KMS-11 (cell line): ENCODE data around the gene ITGBL1.

Experiments used
- H2AFZ ChIP-seq: fragments of 200-600 bp; sonication (generic); 2 replicates; pipeline ENCODE4 v1.6.1; 2016; ENCODE audit warnings: antibody characterized with exemption, mixed run types, low read depth
- H3K27ac ChIP-seq: fragments of 200-600 bp; sonication (generic); 2 replicates; pipeline ENCODE4 v1.6.1; 2016; ENCODE audit warnings: mild to moderate bottlenecking, mixed run types
- H3K27me3 ChIP-seq: fragments of 200-600 bp; sonication (generic); 2 replicates; pipeline ENCODE4 v1.6.1; 2017; ENCODE audit warnings: mild to moderate bottlenecking, low read depth, mixed run types, moderate library complexity; ENCODE audit not compliant: insufficient read depth
- H3K36me3 ChIP-seq: fragments of 200-600 bp; sonication (generic); 2 replicates; pipeline ENCODE4 v1.6.1; 2017; ENCODE audit warnings: mild to moderate bottlenecking, mixed run types; ENCODE audit not compliant: insufficient read depth
- H3K4me1 ChIP-seq: fragments of 200-600 bp; sonication (generic); 2 replicates; pipeline ENCODE4 v1.6.1; 2016; ENCODE audit warnings: mild to moderate bottlenecking, low read depth, mixed run types; ENCODE audit not compliant: poor library complexity, severe bottlenecking
- H3K4me2 ChIP-seq: fragments of 200-600 bp; sonication (generic); 2 replicates; pipeline ENCODE4 v1.7.0; 2016; ENCODE audit warnings: mild to moderate bottlenecking, mixed run types
- H3K4me3 ChIP-seq: fragments of 200-600 bp; sonication (generic); IDR thresholded peaks from 2 replicates; pipeline ENCODE4 v1.6.1; 2017; ENCODE audit warnings: low read depth, low read length, mixed read lengths; ENCODE audit not compliant: insufficient read depth
- H3K79me2 ChIP-seq: fragments of 200-600 bp; sonication (generic); 2 replicates; pipeline ENCODE4 v1.6.1; 2016; ENCODE audit warnings: low read depth, mixed run types; ENCODE audit not compliant: insufficient read depth
- H3K9ac ChIP-seq: fragments of 200-600 bp; sonication (generic); 2 replicates; pipeline ENCODE4 v1.6.1; 2016; ENCODE audit warnings: mild to moderate bottlenecking, mixed run types
- H4K20me1 ChIP-seq: fragments of 200-600 bp; sonication (generic); 2 replicates; pipeline ENCODE4 v1.6.1; 2016; ENCODE audit warnings: mild to moderate bottlenecking, mixed run types; ENCODE audit not compliant: insufficient read depth
- CTCF ChIP-seq: fragments of 200-600 bp; sonication (generic); conservative IDR thresholded peaks from 2 replicates; pipeline ENCODE4 v1.6.1; 2017; ENCODE audit warnings: low read depth, mild to moderate bottlenecking, antibody characterized with exemption, low read length, moderate library complexity, mixed read lengths

Gene ITGBL1

GRCh38 chr13:101425623-101426022, 26.9 kb upstream of the ITGBL1 start:
- Histone ChIP-seq H3K79me2 (no peaks in the 10 kb centered on the region), H3K4me3 (no peak overlapping the region), H3K27me3 (no peaks in the 10 kb centered on the region), H2AFZ (no peak overlapping the region), H3K9ac (no peak overlapping the region), H4K20me1 (no peaks in the 10 kb centered on the region), H3K36me3 (no peaks in the 10 kb centered on the region), H3K27ac (no peak overlapping the region), H3K4me1 (no peaks in the 10 kb centered on the region), H3K4me2 (no peak overlapping the region)
- TF ChIP-seq CTCF: no peak

GRCh38 chr13:101429733-101430132, 22.7 kb upstream of the ITGBL1 start:
- H3K4me1 ChIP-seq: no peaks in the 10 kb centered on the region

GRCh38 chr13:101433895-101434294, 18.6 kb upstream of the ITGBL1 start:
- H3K4me2 ChIP-seq: no peak overlapping the region
- H3K9ac ChIP-seq: no peak overlapping the region
- no peak overlapping the region for H2AFZ ChIP-seq

More at GRCh38 chr13:101429733-101430132, 22.7 kb upstream of the ITGBL1 start:
- Histone ChIP-seq H3K79me2 (no peaks in the 10 kb centered on the region), H3K36me3 (no peaks in the 10 kb centered on the region), H3K4me2 (no peak overlapping the region), H3K27me3 (no peaks in the 10 kb centered on the region), H3K27ac (no peak overlapping the region), H2AFZ (no peak overlapping the region), H3K9ac (no peak overlapping the region), H4K20me1 (no peaks in the 10 kb centered on the region), H3K4me3 (no peak overlapping the region)
- TF ChIP-seq CTCF: no peak

GRCh38 chr13:101434486-101434885, 18.0 kb upstream of the ITGBL1 start:
- no peak for TF ChIP-seq CTCF
- H3K27me3 ChIP-seq: no peaks in the 10 kb centered on the region
- no peaks in the 10 kb centered on the region for H4K20me1 ChIP-seq
- H3K4me2 ChIP-seq: no peak overlapping the region
- H3K79me2 ChIP-seq: no peaks in the 10 kb centered on the region
- no peak overlapping the region for H2AFZ ChIP-seq
- no peak overlapping the region for H3K27ac ChIP-seq
- no peaks in the 10 kb centered on the region for H3K4me1 ChIP-seq
- no peak overlapping the region for H3K9ac ChIP-seq
- H3K4me3 ChIP-seq: no peak overlapping the region
- H3K36me3 ChIP-seq: no peaks in the 10 kb centered on the region

More at GRCh38 chr13:101433895-101434294, 18.6 kb upstream of the ITGBL1 start:
- no peak overlapping the region for H3K4me3 ChIP-seq
- no peaks in the 10 kb centered on the region for H3K36me3 ChIP-seq
- H3K79me2 ChIP-seq: no peaks in the 10 kb centered on the region
- TF ChIP-seq CTCF: no peak
- H3K4me1 ChIP-seq: no peaks in the 10 kb centered on the region
- H3K27ac ChIP-seq: no peak overlapping the region
- H4K20me1 ChIP-seq: no peaks in the 10 kb centered on the region
- no peaks in the 10 kb centered on the region for H3K27me3 ChIP-seq

GRCh38 chr13:101447852-101448251, 4.6 kb upstream of the ITGBL1 start:
- Histone ChIP-seq H3K9ac (no peak overlapping the region), H3K4me1 (no peaks in the 10 kb centered on the region), H2AFZ (no peak overlapping the region), H3K4me2 (no peak overlapping the region), H3K4me3 (no peak overlapping the region), H3K27ac (no peak overlapping the region), H4K20me1 (no peaks in the 10 kb centered on the region), H3K27me3 (no peaks in the 10 kb centered on the region), H3K79me2 (no peaks in the 10 kb centered on the region), H3K36me3 (no peaks in the 10 kb centered on the region)
- TF ChIP-seq CTCF: no peak
